HFFc6 (cell line): ENCODE measurements around the gene JADE1. TPM values are rescaled to one million over a fixed set of nuclear protein-coding genes. Genes with fewer than 3 reads are reported as not detected.

Experiments
- DNase-seq: peaks from one replicate; pipeline ENCODE4 v3.0.0-alpha.2; 2018
- H3K27ac Mint-ChIP-seq: 2 replicates; pipeline ENCODE4 v1.8.0; 2020; ENCODE audit warnings: mild to moderate bottlenecking, mixed read lengths
- H3K27me3 Mint-ChIP-seq: 2 replicates; pipeline ENCODE4 v1.8.0; 2021; ENCODE audit warnings: mild to moderate bottlenecking, moderate library complexity, mixed read lengths; ENCODE audit not compliant: insufficient read depth
- H3K36me3 Mint-ChIP-seq: 2 replicates; pipeline ENCODE4 v1.8.0; 2021; ENCODE audit warnings: low read depth, mixed read lengths
- H3K4me1 Mint-ChIP-seq: 2 replicates; pipeline ENCODE4 v1.8.0; 2020; ENCODE audit warnings: low read depth, mixed read lengths
- H3K4me3 Mint-ChIP-seq: 2 replicates; pipeline ENCODE4 v1.8.0; 2020; ENCODE audit warnings: mild to moderate bottlenecking, moderate library complexity, mixed read lengths
- H3K9me3 Mint-ChIP-seq: 2 replicates; pipeline ENCODE4 v1.8.0; 2020; ENCODE audit warnings: mild to moderate bottlenecking, mixed read lengths
- CTCF ChIP-seq: fragments of 200-600 bp; sonication (generic); IDR thresholded peaks from 2 replicates; pipeline ENCODE4 v1.5.0; 2021; ENCODE audit warnings: antibody characterized with exemption, mild to moderate bottlenecking
- total RNA-seq, 6 experiments: library from RNA; stranded (reverse); fragmentation: NEBNext Ultra II Directional; extraction: Animal tissue kit (Norgen Biotek cat#: 25700); gene quantifications; 2 replicates in 1 of 6; 3 replicates in 5 of 6; pipeline ENCODE4 v1.2.3, GENCODE V29; 2021

Gene JADE1
- total RNA-seq, 6 experiments from 2014 or later, result 23.2 to 32.4 (median 26.6) TPM

- H3K9me3 Mint-ChIP-seq, result no peaks in the 10 kb centered on the region
- no peak for TF ChIP-seq CTCF
- H3K4me3 Mint-ChIP-seq, result no peak overlapping the region
- no peaks in the 10 kb centered on the region for H3K27me3 Mint-ChIP-seq
- DNase-seq, result no peak
- peaks cover 11% of the 10 kb centered on the region; the same call in 1 of the 2 replicates for H3K36me3 Mint-ChIP-seq
- H3K27ac Mint-ChIP-seq, result no peak overlapping the region
- no peaks in the 10 kb centered on the region for H3K4me1 Mint-ChIP-seq
These were observed 69.8 kb downstream of the JADE1 start for GRCh38 chr4:128879283-128879682.

- TF ChIP-seq CTCF, result no peak
- Mint-ChIP-seq H3K27me3 (no peaks in the 10 kb centered on the region), H3K36me3 (peaks cover 11% of the 10 kb centered on the region; the same call in 1 of the 2 replicates), H3K4me1 (no peaks in the 10 kb centered on the region), H3K9me3 (no peaks in the 10 kb centered on the region), H3K4me3 (no peak overlapping the region), H3K27ac (no peak overlapping the region)
- no peak for DNase-seq
These were observed 70.5 kb downstream of the JADE1 start for GRCh38 chr4:128879971-128880370.

- no peaks in the 10 kb centered on the region for H3K27me3 Mint-ChIP-seq
- DNase-seq, result no peak
- peaks cover 11% of the 10 kb centered on the region; the same call in 1 of the 2 replicates for H3K36me3 Mint-ChIP-seq
- no peaks in the 10 kb centered on the region for H3K4me1 Mint-ChIP-seq
- no peaks in the 10 kb centered on the region for H3K9me3 Mint-ChIP-seq
- H3K27ac Mint-ChIP-seq, result no peak overlapping the region
- H3K4me3 Mint-ChIP-seq, result no peak overlapping the region
- TF ChIP-seq CTCF, result no peak
These were observed 71.2 kb downstream of the JADE1 start for GRCh38 chr4:128880662-128881061.

GRCh38 chr4:128904821-128905220 lies 95.3 kb downstream of the JADE1 start:
- no peak for DNase-seq
- Mint-ChIP-seq H3K36me3 (peaks cover 6% of the 10 kb centered on the region; the same call in 1 of the 2 replicates), H3K4me3 (no peak overlapping the region), H3K27me3 (peaks cover 2% of the 10 kb centered on the region), H3K27ac (no peak overlapping the region), H3K4me1 (peaks cover 11% of the 10 kb centered on the region), H3K9me3 (no peaks in the 10 kb centered on the region)
- TF ChIP-seq CTCF, result no peak

GRCh38 chr4:128906581-128906980 lies 97.1 kb downstream of the JADE1 start:
- no peak for DNase-seq
- peaks cover 2% of the 10 kb centered on the region for H3K27me3 Mint-ChIP-seq
- no peak overlapping the region for H3K4me3 Mint-ChIP-seq
- no peaks in the 10 kb centered on the region for H3K9me3 Mint-ChIP-seq
- H3K4me1 Mint-ChIP-seq, result peaks cover 11% of the 10 kb centered on the region
- no peak overlapping the region for H3K27ac Mint-ChIP-seq
- H3K36me3 Mint-ChIP-seq, result peaks cover 6% of the 10 kb centered on the region; the same call in 1 of the 2 replicates
- TF ChIP-seq CTCF, result no peak

GRCh38 chr4:128907981-128908380 lies 98.5 kb downstream of the JADE1 start:
- no peak for DNase-seq
- peaks cover 11% of the 10 kb centered on the region for H3K4me1 Mint-ChIP-seq
- no peak for TF ChIP-seq CTCF
- H3K27me3 Mint-ChIP-seq, result peaks cover 2% of the 10 kb centered on the region
- no peak overlapping the region for H3K4me3 Mint-ChIP-seq
- no peaks in the 10 kb centered on the region for H3K36me3 Mint-ChIP-seq
- no peak overlapping the region for H3K27ac Mint-ChIP-seq
- H3K9me3 Mint-ChIP-seq, result no peaks in the 10 kb centered on the region
